ENCODE measurements around the gene CRYBG1. TPM values are rescaled to one million over a fixed set of nuclear protein-coding genes. Genes with fewer than 3 reads are reported as not detected.

The CRYBG1 gene
- total and polyA plus RNA-seq, 2 of the 4 experiments (the other 2 are of a cell fraction): 0.38 to 1.1 TPM

GRCh38 chr6:106488494-106489370 lies 128.2 kb downstream of the CRYBG1 start:
- no peak overlapping the region for H3K9ac ChIP-seq (ENCODE audit: low read depth, low read length)
- no peak for TF ChIP-seq CTCF (conservative IDR thresholded peaks at IDR 0.05; ENCODE audit: low read depth, low read length)
- no peak for TF ChIP-seq ELK1 (IDR thresholded peaks at IDR 0.05; ENCODE audit: borderline replicate concordance, low read depth, low read length)
- TF ChIP-seq NFE2L2 (IDR thresholded peaks at IDR 0.05; ENCODE audit: low read depth, low read length): no peak
- TF ChIP-seq CHD1 (IDR thresholded peaks at IDR 0.05; ENCODE audit: low read depth, low read length): no peak
- no peak for TF ChIP-seq BHLHE40 (IDR thresholded peaks at IDR 0.05; ENCODE audit: low read depth, low read length)
- no peak for TF ChIP-seq USF2 (IDR thresholded peaks at IDR 0.05; ENCODE audit: low read depth, low read length)
- no peak for TF ChIP-seq SMC3 (IDR thresholded peaks at IDR 0.05; ENCODE audit: low read depth, low read length)
- TF ChIP-seq POLR2A (IDR thresholded peaks at IDR 0.05; ENCODE audit: low read depth, low read length): no peak
- TF ChIP-seq RFX5 (IDR thresholded peaks at IDR 0.05; ENCODE audit: low read depth, low read length): no peak
- no peak for TF ChIP-seq RAD21 (IDR thresholded peaks at IDR 0.05; ENCODE audit: low read length)
- TF ChIP-seq RCOR1 (IDR thresholded peaks at IDR 0.05; ENCODE audit: insufficient replicate concordance, low read length): no peak
- TF ChIP-seq MAFK (IDR thresholded peaks at IDR 0.05; ENCODE audit: low read depth, low read length): no peak
- no peak for TF ChIP-seq FOS (IDR thresholded peaks at IDR 0.05; ENCODE audit: low read depth, low read length)
- TF ChIP-seq CEBPB (IDR thresholded peaks at IDR 0.05; ENCODE audit: low read depth, low read length): no peak
- no peak for TF ChIP-seq MAZ (IDR thresholded peaks at IDR 0.05; ENCODE audit: borderline replicate concordance, low read depth, low read length)
- H2AFZ ChIP-seq (replicated peaks; ENCODE audit: low read length, poor library complexity): no peak overlapping the region
- H2BK120ac ChIP-seq (ENCODE audit: low read depth, low read length): no peak overlapping the region
- no peak overlapping the region for H2BK15ac ChIP-seq (ENCODE audit: low read depth, low read length)
- H2BK20ac ChIP-seq (ENCODE audit: low read depth, low read length): no peak overlapping the region
- H3K4me1 ChIP-seq (ENCODE audit: control insufficient read depth, insufficient read depth, low read length): no peaks in the 10 kb centered on the region
- H3K56ac ChIP-seq (ENCODE audit: extremely low read depth, insufficient read depth, low read length): no peak overlapping the region
- ChIA-PET CTCF (no interaction called here), POLR2A (ENCODE audit: unreplicated experiment) (no interaction called here)
- H2AK9ac ChIP-seq (replicated peaks; ENCODE audit: low read depth, low read length, poor library complexity): no peak overlapping the region
- in situ Hi-C loops (cut with MboI; ENCODE audit: low sequenced_read_pairs) (no loop called here), dilution Hi-C loops (cut with HindIII; ENCODE audit: low sequenced_read_pairs, unreplicated experiment) (no loop called here), intact Hi-C loops (cut with micrococcal nuclease) (no loop called here)
- ATAC-seq (ENCODE audit: low read depth): 0 out of 2 replicates have a peak, but pooled peaks have one; percentile 29
- no peaks in the 10 kb centered on the region for H3K36me3 ChIP-seq (ENCODE audit: control insufficient read depth, insufficient read depth, low read length)
- no peaks in the 10 kb centered on the region for H3K79me1 ChIP-seq (ENCODE audit: low read depth in 1 of 2, low read length in 2 of 2)
- H3K27me3 ChIP-seq (ENCODE audit: control insufficient read depth, insufficient read depth, low read length): peaks cover 18% of the 10 kb centered on the region
- no CpG with 5 or more reads among the region's 4 CpGs for WGBS, 2 experiments (ENCODE audit: extremely low coverage in 2 of 2, insufficient read length in 1 of 2)
- no peak overlapping the region for H2AK5ac ChIP-seq (ENCODE audit: low read depth, low read length)
- no peak overlapping the region for H3K18ac ChIP-seq (ENCODE audit: low read depth, low read length)
- DNase-seq: no peak
- no peak overlapping the region for H2BK5ac ChIP-seq (ENCODE audit: low read depth, low read length, poor library complexity, severe bottlenecking)
- no peak overlapping the region for H3K4me3 ChIP-seq (ENCODE audit: insufficient read depth, low read depth, low read length)
- H4K91ac ChIP-seq (ENCODE audit: insufficient read depth, low read depth, low read length): no peak overlapping the region
- H3K23ac ChIP-seq (ENCODE audit: low read depth, low read length): no peak overlapping the region
- no peak overlapping the region for H3K27ac ChIP-seq (ENCODE audit: insufficient read depth, low read length)
- H4K20me1 ChIP-seq (ENCODE audit: insufficient read depth, low read length): no peaks in the 10 kb centered on the region
- BruUV-seq (replicated peaks): no TSS peak
- H4K8ac ChIP-seq (ENCODE audit: low read depth in 2 of 2, low read length in 2 of 2): no peak overlapping the region
- no peak overlapping the region for H4K5ac ChIP-seq (ENCODE audit: low read depth, low read length)
- H3K14ac ChIP-seq (replicated peaks; ENCODE audit: low read depth, low read length): no peak overlapping the region
- peaks cover 4% of the 10 kb centered on the region; the same call in 1 of the 2 replicates for H3K9me1 ChIP-seq (ENCODE audit: insufficient read depth, low read length)
- H3K4me2 ChIP-seq (ENCODE audit: low read depth, low read length): no peak overlapping the region
- H3K4ac ChIP-seq (ENCODE audit: low read depth, low read length): no peak overlapping the region
- H3K9me3 ChIP-seq (ENCODE audit: control insufficient read depth, insufficient read depth, low read length): no peaks in the 10 kb centered on the region

Measured in IMR-90 (cell line).